HG03354 (cell line): Measurements from ENCODE around the gene FAM76A.
"Not testable (repeated sequence)": the region's sequence is repeated elsewhere in the genome, so short reads cannot be mapped to it uniquely, and the experiment has no call there.

Source experiments
- ATAC-seq: cut with Tn5 transposase; IDR thresholded peaks from one replicate; pipeline ENCODE4 v1.9.1; 2021; ENCODE audit warnings: mild to moderate bottlenecking; ENCODE audit not compliant: unreplicated experiment, poor library complexity, severe bottlenecking

FAM76A gene

DNA sequence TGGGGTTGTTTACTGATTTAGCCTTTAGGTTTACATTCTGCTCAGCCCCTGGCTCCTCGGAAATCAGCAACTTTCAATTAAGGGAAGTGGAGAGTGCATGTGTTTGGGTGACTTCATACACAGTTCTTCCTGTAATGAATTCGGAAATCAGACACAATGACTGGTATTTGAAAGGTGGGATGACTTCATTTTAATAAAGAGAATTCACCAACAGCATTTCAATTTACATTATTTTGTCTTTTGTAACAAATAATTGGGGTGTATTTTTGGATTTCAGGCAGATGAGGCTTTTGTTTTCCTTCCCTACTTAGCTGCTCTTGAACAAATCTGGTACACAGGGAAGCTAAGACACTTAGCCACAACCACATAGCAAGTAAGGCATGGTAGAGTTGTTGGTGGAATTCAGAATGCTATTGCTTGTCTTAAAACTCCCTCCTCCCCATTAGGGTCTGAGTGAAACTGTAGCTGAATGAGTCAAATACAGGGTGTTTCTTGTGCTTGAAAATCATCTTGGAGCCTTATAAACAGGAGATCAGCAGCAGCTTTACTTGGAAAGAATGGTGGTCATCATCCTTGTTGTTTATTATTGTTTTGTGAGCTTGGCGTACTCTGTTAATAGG is 48.2 kb downstream of the FAM76A start:
- peak; percentile 16 for ATAC-seq

DNA sequence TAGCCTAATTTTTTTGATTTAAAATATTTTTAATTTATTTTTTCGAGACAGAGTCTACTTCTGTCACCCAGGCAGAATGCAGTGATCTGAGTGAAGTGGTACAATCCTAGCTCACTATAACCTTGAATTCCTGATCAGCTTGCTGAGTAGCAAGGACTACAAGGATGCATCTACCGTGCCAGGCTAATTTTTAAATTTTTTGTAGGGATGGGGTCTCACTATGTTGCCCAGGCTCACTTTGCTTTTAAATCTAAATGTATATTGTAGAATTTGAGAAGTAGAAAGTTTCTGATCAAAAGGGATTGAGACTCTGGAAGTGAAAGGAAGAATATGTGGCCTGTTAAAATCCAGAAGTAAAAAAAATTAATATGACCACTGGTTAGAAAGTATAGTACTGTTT is 48.9 kb downstream of the FAM76A start:
- ATAC-seq = no peak

DNA sequence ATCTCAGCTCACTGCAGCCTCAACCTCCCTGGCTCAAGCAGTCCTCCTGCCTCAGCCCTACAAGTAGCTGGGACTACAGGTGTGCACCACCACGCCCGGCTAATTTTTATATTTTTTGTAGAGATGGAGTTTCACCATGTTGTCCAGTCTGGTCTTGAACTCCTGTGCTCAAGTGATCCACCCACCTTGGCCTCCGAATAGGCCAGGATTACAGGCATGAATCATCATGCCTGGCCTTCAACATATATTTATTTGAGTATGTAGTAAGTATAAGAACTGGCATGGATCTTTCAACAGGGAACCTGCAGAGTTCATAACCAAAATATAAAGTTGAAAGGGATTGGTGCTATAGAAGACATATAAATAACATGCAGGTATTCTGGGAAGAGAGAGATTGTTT is 49.6 kb downstream of the FAM76A start:
- ATAC-seq = not testable (repeated sequence)

DNA sequence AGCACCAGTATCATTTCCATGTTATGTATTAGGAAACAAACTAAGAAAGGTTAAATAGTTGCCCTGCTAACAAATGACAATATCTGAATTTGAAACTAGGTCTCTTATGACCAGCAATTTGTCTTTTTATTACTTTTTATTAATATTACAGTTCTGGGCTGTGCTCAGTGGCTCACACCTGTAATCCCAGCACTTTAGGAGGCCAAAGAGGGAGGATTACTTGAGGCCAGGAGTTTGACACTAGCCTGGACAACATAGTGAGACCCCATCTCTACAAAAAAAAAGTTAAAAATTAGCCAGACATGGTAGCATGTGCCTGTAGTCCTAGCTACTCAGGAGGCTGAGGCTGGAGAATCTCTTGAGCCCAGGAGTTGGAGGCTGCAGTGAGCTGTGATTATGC is 50.5 kb downstream of the FAM76A start:
- not testable (repeated sequence) for ATAC-seq

DNA sequence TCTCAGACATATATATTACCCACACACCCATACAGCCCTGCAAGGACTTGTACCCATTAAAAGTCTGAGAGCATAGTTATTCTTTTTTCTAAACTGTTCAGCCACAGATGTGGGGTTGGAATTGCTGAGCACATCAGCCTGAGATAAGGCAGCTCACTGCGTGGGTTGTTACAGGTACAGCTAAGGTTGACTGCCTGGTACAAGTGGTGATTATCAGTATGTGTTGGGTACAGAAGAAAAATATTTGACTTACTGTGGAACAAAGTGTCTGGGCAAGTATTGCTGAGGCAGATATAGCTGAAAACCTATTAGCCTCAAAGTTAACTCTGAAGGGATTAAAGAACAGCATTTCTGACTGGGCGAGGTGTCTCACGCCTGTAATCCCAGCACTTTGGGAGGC is 52.3 kb downstream of the FAM76A start:
- no peak for ATAC-seq

DNA sequence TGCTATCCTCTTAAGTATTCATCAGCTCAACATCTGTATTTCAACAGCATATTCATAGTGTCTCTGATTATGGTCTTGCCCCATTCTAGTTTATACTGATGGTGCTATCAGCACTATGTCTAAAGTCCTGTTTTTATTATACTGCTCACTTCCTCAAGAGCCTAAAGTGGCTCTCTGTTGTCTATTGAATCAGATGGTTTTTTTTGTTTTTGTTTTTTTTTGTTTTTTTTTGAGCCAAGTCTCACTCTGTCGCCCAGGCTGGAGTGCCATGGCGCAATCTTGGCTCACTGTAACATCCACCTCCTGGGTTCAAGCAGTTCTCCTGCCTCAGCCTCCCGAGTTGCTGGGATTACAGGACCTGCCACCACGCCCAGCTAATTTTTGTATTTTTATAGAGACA is 53.4 kb downstream of the FAM76A start:
- ATAC-seq = no peak

DNA sequence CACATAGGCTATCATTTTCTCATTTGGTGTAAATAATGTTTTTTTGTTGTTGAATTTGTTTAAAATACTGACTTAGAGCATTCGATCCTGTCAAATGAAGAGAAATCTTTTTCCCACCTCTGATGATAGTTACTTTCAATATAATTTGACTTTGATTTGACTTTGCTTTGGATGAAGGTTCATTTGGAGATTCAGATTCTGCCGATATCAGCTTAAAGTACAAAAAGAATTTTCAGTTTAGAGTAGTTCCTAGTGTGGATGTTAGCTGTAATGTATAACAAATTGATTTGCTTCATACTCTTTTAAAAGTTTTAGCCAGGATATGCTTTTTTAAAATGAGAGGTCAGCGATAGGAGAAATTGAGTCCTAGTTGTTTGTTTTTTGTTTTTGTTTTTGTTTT is 57.2 kb downstream of the FAM76A start:
- no peak for ATAC-seq

DNA sequence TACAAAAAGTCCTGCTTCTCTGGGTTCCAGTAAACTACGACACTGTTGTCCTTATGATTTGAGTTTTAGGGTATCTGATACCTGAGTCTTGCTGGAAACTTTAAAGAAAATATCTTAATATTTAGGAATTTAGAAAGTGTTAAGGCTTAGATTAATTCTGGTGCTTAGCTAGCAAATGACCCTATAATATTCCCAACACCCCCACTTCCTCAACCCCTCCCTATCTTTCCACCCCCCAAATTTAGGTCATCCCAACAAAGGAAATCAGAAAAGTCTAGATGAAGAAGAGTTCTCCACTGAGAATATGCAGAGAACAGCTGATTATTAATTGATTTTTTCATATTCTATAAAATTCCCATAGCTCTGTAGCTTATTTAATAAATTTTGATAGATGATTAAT is 58.9 kb downstream of the FAM76A start:
- no peak for ATAC-seq

DNA sequence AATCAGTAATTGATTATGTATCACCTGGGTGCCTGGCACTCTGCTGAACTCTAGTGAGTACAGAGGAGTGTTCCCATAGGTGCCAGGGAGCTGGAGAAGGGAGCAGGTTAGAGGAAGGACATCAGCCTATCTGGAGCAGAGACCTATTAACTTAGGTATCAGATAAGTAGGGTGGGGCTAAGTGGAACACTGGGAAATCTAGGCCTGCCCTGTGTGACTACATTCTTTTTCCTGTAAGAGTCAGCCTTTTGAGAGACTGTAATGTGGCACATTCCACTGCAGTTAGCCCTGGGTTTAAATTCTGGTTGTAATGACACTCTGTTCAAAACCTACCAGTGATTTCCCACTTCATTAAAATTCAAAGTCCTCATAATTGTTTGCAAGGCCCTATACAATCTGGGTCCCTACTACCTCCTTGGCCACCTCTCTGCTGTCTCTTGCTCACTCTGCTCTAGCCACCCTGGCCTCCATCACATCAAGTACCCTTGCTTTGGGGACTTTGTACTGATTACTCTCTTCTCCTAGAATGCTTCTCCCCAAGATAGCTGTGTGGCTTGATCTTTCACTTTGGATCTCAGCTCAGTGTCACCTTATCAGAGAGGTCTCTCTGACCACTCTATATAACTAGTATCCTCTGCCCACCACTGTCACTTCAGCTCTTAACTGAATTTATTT is 60.2 kb downstream of the FAM76A start:
- ATAC-seq = no peak

DNA sequence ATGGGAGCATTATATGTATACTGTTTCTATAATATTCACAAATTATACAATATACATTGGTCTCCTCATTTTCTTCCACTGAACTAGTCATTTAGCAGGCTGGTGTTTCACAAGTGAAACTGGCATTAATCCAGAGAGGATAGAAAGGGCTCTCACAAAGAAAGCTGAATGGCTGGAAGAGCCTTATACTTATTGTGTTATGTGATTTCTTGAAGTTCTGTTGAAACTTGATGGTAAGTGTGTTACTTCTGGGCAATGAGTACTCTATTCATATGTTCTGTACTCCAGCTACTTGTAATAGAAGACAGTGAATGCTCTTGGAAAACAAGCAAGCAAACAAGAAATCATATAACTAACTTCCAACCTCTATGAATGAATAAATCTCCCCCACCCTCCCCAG is 62.1 kb downstream of the FAM76A start:
- ATAC-seq = no peak

DNA sequence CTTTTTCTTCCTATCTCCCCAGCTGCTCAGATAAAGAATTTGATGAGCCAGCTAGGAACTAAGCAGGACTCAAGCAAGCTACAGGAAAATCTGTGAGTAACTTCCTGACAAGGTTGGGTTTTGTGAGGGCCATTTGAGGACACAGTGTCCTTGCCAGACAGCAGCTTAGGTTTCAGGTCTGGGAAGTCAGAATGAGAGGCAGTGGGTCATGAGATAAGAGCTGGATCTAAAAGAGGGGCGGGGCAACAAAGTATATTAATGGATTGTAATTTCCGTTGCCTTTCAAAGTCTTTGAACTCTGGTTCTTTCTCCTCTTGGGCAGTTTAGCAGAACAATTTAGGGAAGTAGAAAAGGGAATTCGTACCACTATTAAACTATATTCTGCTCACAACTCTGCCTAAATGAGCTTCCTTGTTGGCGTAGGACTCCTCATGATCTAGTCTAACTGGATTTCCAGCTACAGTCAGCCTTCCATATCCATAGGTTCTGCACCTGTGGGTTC is 63.8 kb downstream of the FAM76A start:
- ATAC-seq = no peak

DNA sequence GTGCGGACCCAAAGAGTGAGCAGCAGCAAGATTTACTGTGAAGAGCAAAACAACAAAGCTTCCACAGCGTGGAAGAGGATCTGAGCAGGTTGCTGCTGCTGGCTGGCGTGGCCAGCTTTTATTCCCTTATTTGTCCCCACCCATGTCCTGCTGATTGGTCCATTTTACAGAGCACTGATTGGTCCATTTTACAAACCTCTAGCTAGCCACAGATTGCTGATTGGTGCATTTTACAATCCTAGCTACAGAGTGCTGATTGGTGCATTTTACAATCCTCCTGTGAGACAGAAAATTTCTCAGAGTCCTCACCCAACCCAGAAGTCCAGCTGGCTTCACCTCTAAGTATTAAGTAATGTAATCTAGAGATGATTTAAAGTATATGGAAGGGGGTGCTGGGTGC is 64.5 kb downstream of the FAM76A start:
- not testable (repeated sequence) for ATAC-seq

DNA sequence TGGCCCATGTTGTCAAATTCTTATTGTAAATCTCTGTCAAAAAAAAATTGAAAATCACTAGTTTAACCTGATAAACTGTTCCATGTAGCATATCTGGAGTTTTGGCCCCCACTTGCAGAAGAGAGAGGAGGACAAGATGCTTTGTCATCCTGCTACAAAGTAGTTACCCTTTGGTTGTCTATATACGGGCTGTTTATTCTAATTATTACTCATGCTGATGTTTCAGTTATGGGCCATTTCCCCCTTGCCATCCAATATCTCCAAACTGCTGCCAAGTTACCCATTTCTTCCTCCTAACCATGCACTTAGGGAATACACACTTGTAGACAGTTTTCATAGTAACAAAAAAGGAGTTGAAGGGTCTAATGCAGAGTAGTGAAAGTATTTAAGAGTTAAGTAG is 69.8 kb downstream of the FAM76A start:
- ATAC-seq = no peak

DNA sequence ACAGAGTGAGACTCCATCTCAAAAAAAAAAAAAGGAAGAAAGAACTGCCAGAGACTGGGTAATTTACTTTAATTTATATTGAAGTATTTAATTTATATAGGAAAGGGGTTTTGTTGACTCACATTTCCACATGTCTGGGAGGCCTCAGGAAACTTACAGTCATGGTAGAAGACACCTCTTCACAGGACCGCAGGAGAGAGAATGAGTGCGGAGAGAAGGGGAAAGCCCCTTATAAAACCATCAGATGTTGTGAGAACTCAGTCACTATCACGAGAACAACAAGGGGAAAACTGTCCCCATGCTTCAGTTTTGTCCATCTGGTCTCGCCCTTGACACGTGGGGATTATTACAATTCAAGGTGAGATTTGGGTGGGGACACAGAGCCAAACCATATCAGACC is 79.0 kb downstream of the FAM76A start:
- no peak for ATAC-seq

DNA sequence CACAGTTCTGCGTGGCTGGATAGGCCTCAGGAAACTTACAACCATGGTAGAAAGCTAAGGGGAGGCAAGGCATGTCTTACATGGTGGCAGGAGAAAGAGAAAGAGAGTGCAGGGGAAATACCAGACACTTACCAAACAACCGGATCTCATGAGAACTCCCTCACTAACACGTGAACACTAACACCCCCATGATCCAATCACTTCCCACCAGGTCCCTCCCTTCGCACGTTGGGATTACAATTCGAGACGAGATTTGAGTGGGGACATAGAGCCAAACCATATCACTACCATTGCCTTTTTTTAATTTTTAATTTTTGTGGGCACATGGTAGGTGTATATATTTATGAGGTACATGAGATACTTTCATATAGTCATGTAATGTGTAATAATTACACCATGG is 81.0 kb downstream of the FAM76A start:
- no peak for ATAC-seq

DNA sequence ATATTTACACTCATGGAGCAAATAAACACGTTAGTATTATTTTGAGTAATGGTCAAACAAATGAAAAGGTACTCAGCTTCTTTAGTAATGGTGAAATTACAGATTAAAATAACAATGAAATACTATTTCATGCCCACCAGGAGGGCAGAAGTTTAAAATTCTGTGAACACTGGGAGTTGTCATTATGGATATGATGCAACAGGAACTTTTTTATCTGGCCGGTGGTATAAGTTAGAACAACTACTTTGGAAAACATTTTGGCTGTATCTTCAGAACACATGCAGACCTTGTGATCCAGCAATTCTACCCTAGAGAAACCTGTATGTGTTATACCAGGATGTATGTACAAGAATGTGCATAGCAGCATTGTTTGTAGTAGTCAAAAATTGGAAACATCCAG is 81.6 kb downstream of the FAM76A start:
- ATAC-seq = no peak

DNA sequence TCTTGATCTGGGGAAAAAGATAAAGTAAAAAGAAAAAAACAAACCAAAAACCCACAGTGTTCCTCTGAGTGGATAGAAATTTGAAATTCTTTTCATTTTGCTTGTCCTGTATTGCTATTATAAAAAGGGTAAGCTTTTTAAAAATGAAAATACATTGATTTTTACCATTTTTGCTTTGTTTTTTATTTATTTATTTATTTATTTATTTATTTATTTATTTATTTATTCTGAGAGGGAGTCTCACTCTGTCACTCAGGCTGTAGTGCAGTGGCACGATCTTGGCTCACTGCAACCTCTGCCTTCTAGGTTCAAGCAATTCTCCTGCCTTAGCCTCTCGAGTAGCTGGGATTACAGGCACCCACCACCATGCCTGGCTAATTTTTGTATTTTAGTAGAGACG is 82.4 kb downstream of the FAM76A start:
- ATAC-seq = not testable (repeated sequence)

DNA sequence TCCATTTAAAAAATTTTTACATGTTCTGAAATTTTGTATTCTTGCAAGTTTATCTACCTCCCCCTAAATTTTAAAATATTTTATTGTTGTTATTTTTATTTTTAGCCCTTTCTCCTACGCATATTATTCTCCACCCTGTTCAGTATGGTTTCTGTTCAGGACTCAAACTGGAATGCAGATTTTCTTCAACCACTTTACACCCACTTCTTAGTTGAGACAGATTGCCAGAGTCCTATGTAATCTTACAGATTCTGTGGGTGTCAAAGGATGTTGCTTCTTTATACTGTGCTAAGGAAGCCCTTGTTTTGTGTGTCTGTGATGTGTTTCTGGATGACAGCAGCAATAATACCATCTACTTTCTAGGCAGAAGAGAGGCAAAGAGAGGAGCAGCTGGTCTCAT is 84.1 kb downstream of the FAM76A start:
- ATAC-seq = no peak

DNA sequence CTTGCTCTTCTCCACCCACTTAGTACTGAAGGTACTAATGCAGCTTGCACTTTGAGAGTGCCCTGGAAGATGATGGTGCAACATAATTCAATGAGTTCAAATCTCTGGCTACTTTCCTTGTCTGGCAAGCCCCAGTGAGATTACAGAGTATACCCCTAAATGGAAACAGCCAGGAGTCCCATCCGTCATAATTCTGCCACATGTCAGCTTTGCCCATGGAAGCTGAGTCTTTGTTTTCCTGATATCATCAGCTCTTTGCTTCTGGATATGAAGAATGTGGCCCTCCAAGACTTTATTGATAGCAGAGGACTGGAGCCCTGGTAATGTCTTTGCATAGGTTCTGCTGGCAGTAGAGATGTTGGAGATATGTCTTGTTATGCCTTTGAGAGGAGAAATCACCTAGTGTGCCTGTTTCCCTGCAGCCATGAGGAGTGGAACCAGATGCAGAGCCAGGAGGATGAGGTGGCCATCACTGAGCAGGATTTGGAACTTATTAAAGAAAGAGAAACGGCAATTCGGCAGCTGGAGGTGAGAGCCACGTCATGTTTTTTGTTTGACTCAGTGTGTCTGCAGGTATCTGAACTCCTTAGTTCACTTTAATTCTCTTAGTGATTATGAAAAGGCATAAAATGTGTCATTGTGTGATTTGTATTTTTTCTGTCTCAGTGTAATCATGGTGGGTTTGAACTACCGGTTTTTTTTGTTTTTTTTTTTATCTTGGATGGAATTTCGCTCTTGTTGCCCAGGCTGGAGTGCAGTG is 86.2 kb downstream of the FAM76A start:
- no peak for ATAC-seq
